ENCODE results near the gene NEK4.
"Not testable (repeated sequence)": the region's sequence is repeated elsewhere in the genome, so short reads cannot be mapped to it uniquely, and the experiment has no call there.

Gene NEK4

DNA sequence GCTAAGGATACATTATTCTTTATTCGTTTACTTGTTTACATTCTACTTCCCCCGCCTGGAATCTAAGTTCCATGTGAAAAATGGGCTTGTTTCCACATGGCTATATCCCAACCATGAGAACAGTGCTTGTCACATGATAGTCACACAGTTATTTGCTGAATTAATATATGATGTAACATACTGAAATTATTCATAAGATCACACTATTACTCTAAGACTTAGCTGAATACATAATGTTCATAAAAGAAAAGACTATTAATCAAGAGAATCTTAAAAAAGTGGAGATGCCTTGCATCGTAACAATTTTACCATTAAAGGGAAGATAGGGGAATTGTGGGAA is 91.6 kb downstream of the NEK4 start:
- no peak overlapping the region for H3K4me3 Mint-ChIP-seq
- no peaks in the 10 kb centered on the region for H3K9me3 Mint-ChIP-seq
- no peak for DNase-seq
- H3K27ac Mint-ChIP-seq = no peak overlapping the region
- H3K4me1 Mint-ChIP-seq = peaks cover 29% of the 10 kb centered on the region
- peaks cover 64% of the 10 kb centered on the region for H3K36me3 Mint-ChIP-seq (ENCODE audit: low read depth)
- no peaks in the 10 kb centered on the region for H3K27me3 Mint-ChIP-seq (ENCODE audit: low read depth, poor library complexity)
- TF ChIP-seq CTCF (IDR thresholded peaks at IDR 0.05) = no peak

GRCh38 chr3:52678265-52679198 is 92.2 kb downstream of the NEK4 start:
- no peak for DNase-seq
- Mint-ChIP-seq H3K36me3 (ENCODE audit: low read depth) (peaks cover 70% of the 10 kb centered on the region), H3K4me3 (no peak overlapping the region), H3K27ac (no peak overlapping the region), H3K9me3 (no peaks in the 10 kb centered on the region), H3K27me3 (ENCODE audit: low read depth, poor library complexity) (no peaks in the 10 kb centered on the region), H3K4me1 (peaks cover 23% of the 10 kb centered on the region)
- no peak for TF ChIP-seq CTCF (IDR thresholded peaks at IDR 0.05)

- H3K27ac Mint-ChIP-seq; H3K4me3 Mint-ChIP-seq; H3K9me3 Mint-ChIP-seq; H3K4me1 Mint-ChIP-seq; H3K27me3 Mint-ChIP-seq (ENCODE audit: low read depth, poor library complexity); DNase-seq: not testable (repeated sequence)
- H3K36me3 Mint-ChIP-seq (ENCODE audit: low read depth) = peaks cover 88% of the 10 kb centered on the region
Observed at GRCh38 chr3:52676201-52676600, 94.5 kb downstream of the NEK4 start.

DNA sequence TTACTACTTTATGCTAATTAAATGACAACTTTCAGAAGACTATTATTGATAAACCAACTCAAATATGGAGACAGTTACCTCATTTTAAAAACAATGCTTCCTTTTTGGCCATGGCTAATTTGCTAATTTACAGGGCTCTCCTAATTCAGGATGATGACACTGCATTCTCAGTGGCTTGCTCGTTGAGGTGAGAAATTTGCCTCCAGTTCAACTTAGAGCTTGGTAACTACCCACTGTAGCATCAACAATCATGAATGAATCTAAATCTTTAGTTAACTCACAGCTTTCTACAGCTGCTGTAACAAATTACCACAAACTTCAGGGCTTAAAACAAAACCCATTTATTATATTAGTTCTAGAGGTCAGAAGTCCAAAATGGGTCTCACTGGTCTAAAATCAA is 99.1 kb downstream of the NEK4 start:
- no peak for DNase-seq
- Mint-ChIP-seq H3K36me3 (ENCODE audit: low read depth) (peaks cover 76% of the 10 kb centered on the region), H3K27me3 (ENCODE audit: low read depth, poor library complexity) (no peaks in the 10 kb centered on the region), H3K4me3 (no peak overlapping the region), H3K27ac (no peak overlapping the region), H3K4me1 (no peaks in the 10 kb centered on the region), H3K9me3 (no peaks in the 10 kb centered on the region)
- no peak for TF ChIP-seq CTCF (IDR thresholded peaks at IDR 0.05)

DNA sequence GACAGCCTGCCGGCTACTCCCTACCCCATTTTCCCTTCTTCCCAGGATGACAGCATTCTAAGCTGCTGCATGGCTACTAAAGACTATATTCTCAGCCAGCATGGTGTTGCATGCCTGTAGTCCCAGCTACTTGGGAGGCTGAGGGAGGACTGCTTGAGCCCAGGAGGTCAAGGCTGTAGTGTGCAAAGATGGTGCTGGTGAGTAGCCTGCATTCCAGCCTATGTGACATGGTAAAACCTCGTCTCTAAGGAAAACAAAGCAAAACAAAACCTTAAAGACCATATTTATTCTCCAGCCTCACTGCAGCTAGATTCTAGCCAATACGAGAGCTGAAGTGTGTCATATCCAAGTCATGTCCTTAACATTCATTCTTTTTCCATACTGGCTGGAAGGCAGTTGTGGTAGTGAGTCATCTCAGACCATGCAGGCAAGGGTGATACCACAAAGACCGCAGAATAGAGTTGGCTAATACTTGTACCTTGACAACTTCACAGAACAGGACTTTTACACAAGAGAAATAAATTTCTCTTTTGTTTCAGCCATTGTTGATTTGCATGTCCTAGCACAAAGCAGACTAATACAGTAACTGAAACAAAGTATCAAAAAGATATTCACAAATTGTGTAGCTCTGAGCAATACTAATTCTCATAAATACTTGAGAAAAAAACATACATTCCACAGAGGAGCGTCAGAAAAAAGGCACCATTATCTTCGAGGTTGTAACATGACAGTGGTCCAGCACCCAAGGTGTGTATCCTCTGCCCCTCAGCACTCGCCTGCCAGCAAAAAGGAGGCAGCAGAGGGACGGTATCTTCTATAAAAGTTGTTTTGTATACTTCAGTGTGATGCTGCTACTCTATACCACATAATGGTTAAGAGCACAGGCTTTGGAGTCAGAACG is 99.9 kb downstream of the NEK4 start:
- Mint-ChIP-seq H3K36me3 (ENCODE audit: low read depth) (peaks cover 76% of the 10 kb centered on the region), H3K9me3 (no peaks in the 10 kb centered on the region), H3K4me3 (no peak overlapping the region), H3K27ac (peak overlapping the region; percentile 69), H3K4me1 (no peaks in the 10 kb centered on the region), H3K27me3 (ENCODE audit: low read depth, poor library complexity) (no peaks in the 10 kb centered on the region)
- TF ChIP-seq CTCF (IDR thresholded peaks at IDR 0.05) = no peak
- DNase-seq = no peak

DNA sequence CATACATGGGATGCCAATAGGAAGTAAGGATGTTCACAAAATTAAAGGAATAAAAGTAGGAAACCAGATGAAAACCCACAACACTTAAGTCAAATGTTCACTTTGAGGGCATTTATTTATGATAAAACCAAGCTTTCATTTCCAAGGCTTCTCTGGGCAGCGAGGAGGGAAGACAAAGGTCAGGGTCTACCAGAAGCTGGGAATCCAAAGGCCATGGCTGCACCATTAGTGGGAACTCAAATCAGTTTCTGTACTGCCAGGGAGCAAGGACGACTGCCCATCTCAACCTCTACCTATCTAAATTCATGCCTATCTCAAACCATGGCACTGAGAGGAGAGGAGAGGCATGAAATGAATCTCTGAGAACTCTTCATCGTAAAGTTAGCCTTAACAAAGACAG is 107.6 kb downstream of the NEK4 start:
- no peak for DNase-seq
- Mint-ChIP-seq H3K4me3 (no peak overlapping the region), H3K36me3 (ENCODE audit: low read depth) (peaks cover 73% of the 10 kb centered on the region), H3K9me3 (no peaks in the 10 kb centered on the region), H3K27me3 (ENCODE audit: low read depth, poor library complexity) (no peaks in the 10 kb centered on the region), H3K27ac (peak overlapping the region; percentile 42), H3K4me1 (no peaks in the 10 kb centered on the region)
- TF ChIP-seq CTCF (IDR thresholded peaks at IDR 0.05) = no peak

Measured in nephron progenitor cell (in vitro differentiated cells).